Measurements from ENCODE around the gene CYBB.

Gene CYBB

DNA sequence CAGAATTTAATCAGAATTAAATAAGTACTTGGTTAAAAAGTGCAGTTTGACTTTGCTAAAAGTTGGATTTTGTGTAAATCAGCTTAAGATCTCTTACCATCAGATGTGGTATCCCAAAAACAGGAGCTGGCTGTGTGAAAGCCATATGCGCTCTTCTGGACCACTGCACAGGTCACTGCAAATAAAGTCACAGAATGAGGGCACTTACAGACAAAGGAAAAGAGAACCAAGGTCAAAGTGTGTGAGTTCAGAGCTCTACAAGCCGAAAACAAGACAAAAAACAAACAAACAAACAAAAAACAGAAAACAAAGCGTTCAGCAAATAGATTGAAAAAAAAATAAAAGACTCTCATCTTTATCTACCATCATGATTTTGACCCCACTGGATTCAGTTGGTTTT, 61.1 kb downstream of the CYBB start:
- no peak for DNase-seq

GRCh38 chrX:37844622-37845021, 64.8 kb downstream of the CYBB start:
- no peak for DNase-seq

GRCh38 chrX:37846141-37846540, 66.3 kb downstream of the CYBB start:
- no peak for DNase-seq

GRCh38 chrX:37846558-37846933, 66.7 kb downstream of the CYBB start:
- no peak for DNase-seq

GRCh38 chrX:37846934-37847732, 67.3 kb downstream of the CYBB start, which contains the start of gene DYNLT3:
Gene DYNLT3 (minus strand): TSS chrX:37847571. CDS start chrX:37847510, 61 bp downstream.
- DNase-seq, result peak in 55 of 56 donors; percentile 2 to 79 (median 38)

GRCh38 chrX:37847733-37848197, 67.9 kb downstream of the CYBB start:
- no peak for DNase-seq

GRCh38 chrX:37854148-37854547, 74.3 kb downstream of the CYBB start:
- no peak for DNase-seq

DNA sequence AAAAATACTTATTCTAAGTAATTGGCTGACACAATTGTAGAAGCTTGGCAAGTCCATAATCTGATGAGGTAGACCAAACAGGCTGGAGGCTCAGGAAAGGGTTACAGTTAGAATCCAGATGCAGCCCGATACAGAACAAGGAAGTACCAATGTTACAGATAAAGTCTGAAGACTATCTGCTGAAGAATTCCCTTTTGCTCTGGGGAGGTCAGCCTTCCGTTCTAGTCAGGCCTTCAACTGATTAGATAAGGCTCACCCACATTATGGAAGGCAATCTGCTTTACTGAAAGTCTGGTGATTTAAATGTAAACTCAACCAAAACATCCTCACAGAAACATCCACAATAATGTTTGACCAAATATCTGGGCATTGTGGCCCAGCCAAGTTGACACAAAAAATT, 74.9 kb downstream of the CYBB start:
- DNase-seq, result no peak

DNA sequence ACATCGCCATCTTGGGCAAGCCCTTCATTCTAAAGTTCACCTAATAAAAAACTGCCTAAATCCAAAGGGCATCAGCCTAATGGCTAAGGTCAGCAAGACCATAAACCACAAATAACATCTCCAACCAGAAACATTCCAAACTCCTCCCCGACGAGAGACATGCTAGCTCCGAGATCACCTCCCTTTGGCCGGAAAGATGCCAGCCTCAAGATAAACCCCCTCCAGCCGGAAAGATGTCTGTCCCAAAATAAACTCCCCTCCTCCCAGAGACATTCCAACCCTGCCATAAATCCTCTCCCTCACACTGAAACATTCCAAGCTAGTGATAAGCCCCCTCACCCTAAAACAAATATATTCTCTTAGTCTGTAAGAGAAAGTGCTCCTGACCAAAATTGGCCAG, 80.9 kb downstream of the CYBB start:
- DNase-seq, result no peak

GRCh38 chrX:37862851-37863250, 83.0 kb downstream of the CYBB start:
- DNase-seq, result no peak

All from nucleus accumbens (tissue), 56 donors.